Right lobe of liver (tissue), 4 donors: Measurements from ENCODE around the gene EFHC2.

Source experiments
- CTCF ChIP-seq, 4 donors: fragments of 200-600 bp in 3 of 4; fragments of 450-650 bp in 1 of 4; IDR thresholded peaks; one replicate each; pipeline versions ENCODE4 v1.5.1 to v1.8.0; 2016 to 2022; ENCODE audit warnings: antibody characterized with exemption in 4 of 4, mild to moderate bottlenecking in 2 of 4
- POLR2A ChIP-seq: fragments of 450-650 bp; IDR thresholded peaks from one replicate; pipeline ENCODE4 v1.6.1; 2017; ENCODE audit warnings: antibody characterized with exemption, mild to moderate bottlenecking
- donor health status: DM: no; HTN: no; CAD: no.
- donor health status: DM: no; HTN: no; CAD: no.
- donor health status: DM: no; HTN: yes; CAD: no.

GRCh38 chrX:44312421-44312820, 31.1 kb downstream of the EFHC2 start:
- TF ChIP-seq POLR2A = no peak
- no peak for TF ChIP-seq CTCF (IDR thresholded peaks at IDR 0.05)
